ENCODE measurements around the gene FAM227B. TPM values are rescaled to one million over a fixed set of nuclear protein-coding genes. Genes with fewer than 3 reads are reported as not detected.
"Not testable (repeated sequence)": the region's sequence is repeated elsewhere in the genome, so short reads cannot be mapped to it uniquely, and the experiment has no call there.

Gene FAM227B
- total RNA-seq, 1 donor from 2014 or later = 3.8 TPM

DNA sequence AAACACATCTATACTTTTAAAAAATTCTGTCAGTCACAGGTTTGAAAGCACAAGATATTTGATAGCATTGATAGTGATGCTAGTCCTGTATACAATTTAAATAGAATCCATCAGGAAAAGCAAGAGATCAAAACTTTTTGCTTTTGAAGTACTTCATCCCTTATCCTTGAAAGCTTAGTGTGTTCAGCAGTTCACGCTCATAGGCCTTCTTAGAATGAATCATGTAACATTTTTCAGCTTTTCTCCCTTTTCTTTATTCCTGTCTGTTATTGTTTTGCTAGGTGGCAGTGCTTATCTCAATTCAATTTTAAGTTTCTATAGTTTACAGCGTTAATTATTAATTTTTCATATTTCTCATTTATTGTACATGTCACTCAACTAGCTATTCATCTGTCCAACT is 128.5 kb downstream of the FAM227B start:
- Mint-ChIP-seq H3K4me3 (ENCODE audit: unreplicated experiment) (no peak overlapping the region), H3K27me3 (ENCODE audit: unreplicated experiment) (peaks cover 2% of the 10 kb centered on the region), H3K4me1 (ENCODE audit: unreplicated experiment) (no peaks in the 10 kb centered on the region), H3K9me3 (ENCODE audit: unreplicated experiment) (no peaks in the 10 kb centered on the region), H3K27ac (ENCODE audit: unreplicated experiment) (no peak overlapping the region), H3K36me3 (ENCODE audit: low read depth, unreplicated experiment) (no peaks in the 10 kb centered on the region)
- no peak for TF ChIP-seq CTCF (IDR thresholded peaks at IDR 0.05; ENCODE audit: unreplicated experiment)
- DNase-seq (ENCODE audit: low spot score) = no peak

DNA sequence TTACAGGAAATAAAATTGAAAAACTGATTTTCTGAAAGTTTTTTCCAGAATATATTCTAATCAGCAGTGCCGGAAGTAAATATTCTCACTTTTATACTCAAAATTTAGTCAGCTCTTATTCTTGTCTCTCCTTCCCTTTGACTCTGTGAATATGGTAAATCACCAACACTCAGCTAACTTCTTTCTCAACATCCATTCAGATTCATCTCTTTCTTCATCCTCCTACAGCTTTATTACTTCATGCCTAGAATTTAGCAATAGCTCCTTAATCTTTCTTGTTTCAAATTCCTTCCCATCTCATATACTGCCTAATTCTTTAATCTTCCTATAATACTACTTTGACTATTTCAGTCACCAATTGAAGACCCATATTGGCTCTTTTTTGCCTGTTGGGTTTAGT is 129.7 kb downstream of the FAM227B start:
- H3K4me1 Mint-ChIP-seq (ENCODE audit: unreplicated experiment) = no peaks in the 10 kb centered on the region
- no peak for TF ChIP-seq CTCF (IDR thresholded peaks at IDR 0.05; ENCODE audit: unreplicated experiment)
- no peaks in the 10 kb centered on the region for H3K36me3 Mint-ChIP-seq (ENCODE audit: low read depth, unreplicated experiment)

GRCh38 chr15:49485401-49485800 is 135.2 kb downstream of the FAM227B start:
- not testable (repeated sequence) for H3K4me1 Mint-ChIP-seq (ENCODE audit: unreplicated experiment); H3K9me3 Mint-ChIP-seq (ENCODE audit: unreplicated experiment); H3K4me3 Mint-ChIP-seq (ENCODE audit: unreplicated experiment); DNase-seq (ENCODE audit: low spot score); H3K27me3 Mint-ChIP-seq (ENCODE audit: unreplicated experiment); H3K27ac Mint-ChIP-seq (ENCODE audit: unreplicated experiment); H3K36me3 Mint-ChIP-seq (ENCODE audit: low read depth, unreplicated experiment)

More for the DNA sequence above, 129.7 kb downstream of the FAM227B start:
- Mint-ChIP-seq H3K27me3 (ENCODE audit: unreplicated experiment) (peaks cover 2% of the 10 kb centered on the region), H3K9me3 (ENCODE audit: unreplicated experiment) (no peaks in the 10 kb centered on the region), H3K4me3 (ENCODE audit: unreplicated experiment) (no peak overlapping the region), H3K27ac (ENCODE audit: unreplicated experiment) (no peak overlapping the region)
- DNase-seq (ENCODE audit: low spot score) = no peak

DNA sequence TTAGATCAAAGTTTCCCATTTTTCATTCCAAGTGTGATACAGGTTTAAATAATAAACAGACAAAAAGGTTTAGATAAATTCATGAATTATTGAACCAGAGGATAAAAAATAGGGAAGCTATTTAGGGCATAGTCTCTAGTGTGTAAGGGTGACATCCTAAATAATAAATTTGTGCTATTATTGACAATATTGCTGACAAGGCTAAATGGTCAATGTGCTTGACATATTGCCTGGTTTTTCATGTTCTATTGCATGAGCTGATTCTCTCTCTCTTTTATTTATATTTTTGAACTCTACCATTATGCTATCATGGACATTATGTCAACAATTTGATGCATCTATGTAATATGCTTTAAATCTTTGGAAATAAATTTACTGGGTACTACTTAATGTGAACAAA is 141.6 kb downstream of the FAM227B start:
- not testable (repeated sequence) for H3K4me3 Mint-ChIP-seq (ENCODE audit: unreplicated experiment); H3K27me3 Mint-ChIP-seq (ENCODE audit: unreplicated experiment); DNase-seq (ENCODE audit: low spot score); H3K4me1 Mint-ChIP-seq (ENCODE audit: unreplicated experiment); H3K36me3 Mint-ChIP-seq (ENCODE audit: low read depth, unreplicated experiment); H3K27ac Mint-ChIP-seq (ENCODE audit: unreplicated experiment); H3K9me3 Mint-ChIP-seq (ENCODE audit: unreplicated experiment)

DNA sequence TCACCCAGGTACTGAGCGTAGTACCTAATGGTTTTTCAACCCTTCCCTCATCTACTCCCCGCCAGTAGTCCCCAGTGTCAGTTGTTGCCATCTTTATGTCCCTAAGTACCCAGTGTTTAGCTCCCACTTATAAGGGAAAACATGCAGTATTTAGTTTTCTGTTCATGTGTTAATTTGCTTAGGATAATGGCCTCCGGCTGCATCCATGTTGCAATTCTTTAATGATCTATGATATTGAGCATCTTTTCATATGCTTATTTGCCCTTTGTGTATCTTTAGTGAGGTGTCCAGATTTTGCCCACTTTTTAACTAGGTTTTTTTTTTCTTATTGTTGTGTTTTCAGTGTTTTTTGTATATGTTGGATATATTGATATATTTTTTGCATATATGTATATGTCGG is 142.6 kb downstream of the FAM227B start:
- not testable (repeated sequence) for H3K27me3 Mint-ChIP-seq (ENCODE audit: unreplicated experiment); DNase-seq (ENCODE audit: low spot score); H3K27ac Mint-ChIP-seq (ENCODE audit: unreplicated experiment); H3K9me3 Mint-ChIP-seq (ENCODE audit: unreplicated experiment); H3K36me3 Mint-ChIP-seq (ENCODE audit: low read depth, unreplicated experiment); H3K4me3 Mint-ChIP-seq (ENCODE audit: unreplicated experiment); H3K4me1 Mint-ChIP-seq (ENCODE audit: unreplicated experiment)

GRCh38 chr15:49473031-49473430 is 147.6 kb downstream of the FAM227B start:
- Mint-ChIP-seq H3K4me3 (ENCODE audit: unreplicated experiment) (no peak overlapping the region), H3K4me1 (ENCODE audit: unreplicated experiment) (no peaks in the 10 kb centered on the region), H3K27me3 (ENCODE audit: unreplicated experiment) (no peaks in the 10 kb centered on the region), H3K36me3 (ENCODE audit: low read depth, unreplicated experiment) (no peaks in the 10 kb centered on the region), H3K9me3 (ENCODE audit: unreplicated experiment) (no peaks in the 10 kb centered on the region), H3K27ac (ENCODE audit: unreplicated experiment) (no peak overlapping the region)
- DNase-seq (ENCODE audit: low spot score) = no peak
- TF ChIP-seq CTCF (IDR thresholded peaks at IDR 0.05; ENCODE audit: unreplicated experiment) = no peak

- H3K27ac Mint-ChIP-seq (ENCODE audit: unreplicated experiment) = no peak overlapping the region
- TF ChIP-seq CTCF (IDR thresholded peaks at IDR 0.05; ENCODE audit: unreplicated experiment) = no peak
Observed at GRCh38 chr15:49472338-49472737, 148.3 kb downstream of the FAM227B start.

More at GRCh38 chr15:49472338-49472737, 148.3 kb downstream of the FAM227B start:
- no peak for DNase-seq (ENCODE audit: low spot score)
- Mint-ChIP-seq H3K36me3 (ENCODE audit: low read depth, unreplicated experiment) (no peaks in the 10 kb centered on the region), H3K9me3 (ENCODE audit: unreplicated experiment) (no peaks in the 10 kb centered on the region), H3K4me3 (ENCODE audit: unreplicated experiment) (no peak overlapping the region), H3K4me1 (ENCODE audit: unreplicated experiment) (no peaks in the 10 kb centered on the region), H3K27me3 (ENCODE audit: unreplicated experiment) (no peaks in the 10 kb centered on the region)
